ENCODE measurements around the gene HTT. TPM values are rescaled to one million over a fixed set of nuclear protein-coding genes. Genes with fewer than 3 reads are reported as not detected.

Gene HTT
- total and polyA plus RNA-seq, 2 of the 13 experiments (the other 11 are each of a cell fraction or from before 2014, with no cell fraction given): 17.5 to 19.5 TPM

DNA sequence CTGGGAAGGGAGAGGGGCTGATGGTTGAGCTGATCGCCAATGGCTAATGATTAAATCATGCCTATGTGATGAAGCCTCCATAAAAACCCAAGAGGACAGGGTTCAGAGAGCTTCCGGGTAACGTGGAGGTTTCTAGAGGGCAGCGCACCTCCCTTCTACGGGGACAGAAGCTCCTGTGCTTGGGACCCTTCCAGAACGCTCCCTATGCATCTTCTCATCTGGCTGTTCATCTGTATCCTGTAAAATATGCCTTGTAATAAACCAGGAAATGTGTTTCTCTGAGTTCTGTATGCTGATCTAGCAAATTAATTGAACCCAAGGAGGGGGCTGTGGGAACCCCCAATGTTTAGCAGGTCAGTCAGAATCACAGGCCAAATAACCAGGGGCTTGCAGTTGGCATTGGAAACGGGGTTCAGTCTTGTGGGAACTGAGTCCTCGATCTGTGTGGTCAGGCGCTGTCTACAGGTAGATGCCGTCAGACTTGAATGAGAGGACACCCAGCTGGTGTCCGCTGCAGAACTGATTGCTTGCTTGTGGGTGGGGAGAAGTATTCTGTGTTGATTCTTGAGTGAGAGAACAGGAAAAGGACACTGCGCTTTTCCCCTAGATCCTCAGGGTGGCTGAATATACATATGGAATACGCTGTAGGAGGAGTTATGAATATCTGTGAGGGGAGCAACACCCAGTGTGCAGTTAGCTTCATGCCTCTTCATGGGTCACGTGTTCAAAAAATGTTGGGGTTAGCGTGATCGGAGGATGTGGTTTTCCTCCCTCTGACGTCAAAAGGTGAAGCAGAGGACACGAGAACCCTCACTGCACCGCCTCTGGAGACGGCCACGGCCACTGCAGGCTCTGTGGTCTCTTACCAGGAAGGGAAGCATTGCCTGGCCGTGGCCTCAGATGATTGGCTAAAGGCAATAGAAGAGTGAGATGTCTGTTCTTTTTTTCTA is 29.3 kb upstream of the HTT start (continued):
- TF ChIP-seq, protein P1, sequence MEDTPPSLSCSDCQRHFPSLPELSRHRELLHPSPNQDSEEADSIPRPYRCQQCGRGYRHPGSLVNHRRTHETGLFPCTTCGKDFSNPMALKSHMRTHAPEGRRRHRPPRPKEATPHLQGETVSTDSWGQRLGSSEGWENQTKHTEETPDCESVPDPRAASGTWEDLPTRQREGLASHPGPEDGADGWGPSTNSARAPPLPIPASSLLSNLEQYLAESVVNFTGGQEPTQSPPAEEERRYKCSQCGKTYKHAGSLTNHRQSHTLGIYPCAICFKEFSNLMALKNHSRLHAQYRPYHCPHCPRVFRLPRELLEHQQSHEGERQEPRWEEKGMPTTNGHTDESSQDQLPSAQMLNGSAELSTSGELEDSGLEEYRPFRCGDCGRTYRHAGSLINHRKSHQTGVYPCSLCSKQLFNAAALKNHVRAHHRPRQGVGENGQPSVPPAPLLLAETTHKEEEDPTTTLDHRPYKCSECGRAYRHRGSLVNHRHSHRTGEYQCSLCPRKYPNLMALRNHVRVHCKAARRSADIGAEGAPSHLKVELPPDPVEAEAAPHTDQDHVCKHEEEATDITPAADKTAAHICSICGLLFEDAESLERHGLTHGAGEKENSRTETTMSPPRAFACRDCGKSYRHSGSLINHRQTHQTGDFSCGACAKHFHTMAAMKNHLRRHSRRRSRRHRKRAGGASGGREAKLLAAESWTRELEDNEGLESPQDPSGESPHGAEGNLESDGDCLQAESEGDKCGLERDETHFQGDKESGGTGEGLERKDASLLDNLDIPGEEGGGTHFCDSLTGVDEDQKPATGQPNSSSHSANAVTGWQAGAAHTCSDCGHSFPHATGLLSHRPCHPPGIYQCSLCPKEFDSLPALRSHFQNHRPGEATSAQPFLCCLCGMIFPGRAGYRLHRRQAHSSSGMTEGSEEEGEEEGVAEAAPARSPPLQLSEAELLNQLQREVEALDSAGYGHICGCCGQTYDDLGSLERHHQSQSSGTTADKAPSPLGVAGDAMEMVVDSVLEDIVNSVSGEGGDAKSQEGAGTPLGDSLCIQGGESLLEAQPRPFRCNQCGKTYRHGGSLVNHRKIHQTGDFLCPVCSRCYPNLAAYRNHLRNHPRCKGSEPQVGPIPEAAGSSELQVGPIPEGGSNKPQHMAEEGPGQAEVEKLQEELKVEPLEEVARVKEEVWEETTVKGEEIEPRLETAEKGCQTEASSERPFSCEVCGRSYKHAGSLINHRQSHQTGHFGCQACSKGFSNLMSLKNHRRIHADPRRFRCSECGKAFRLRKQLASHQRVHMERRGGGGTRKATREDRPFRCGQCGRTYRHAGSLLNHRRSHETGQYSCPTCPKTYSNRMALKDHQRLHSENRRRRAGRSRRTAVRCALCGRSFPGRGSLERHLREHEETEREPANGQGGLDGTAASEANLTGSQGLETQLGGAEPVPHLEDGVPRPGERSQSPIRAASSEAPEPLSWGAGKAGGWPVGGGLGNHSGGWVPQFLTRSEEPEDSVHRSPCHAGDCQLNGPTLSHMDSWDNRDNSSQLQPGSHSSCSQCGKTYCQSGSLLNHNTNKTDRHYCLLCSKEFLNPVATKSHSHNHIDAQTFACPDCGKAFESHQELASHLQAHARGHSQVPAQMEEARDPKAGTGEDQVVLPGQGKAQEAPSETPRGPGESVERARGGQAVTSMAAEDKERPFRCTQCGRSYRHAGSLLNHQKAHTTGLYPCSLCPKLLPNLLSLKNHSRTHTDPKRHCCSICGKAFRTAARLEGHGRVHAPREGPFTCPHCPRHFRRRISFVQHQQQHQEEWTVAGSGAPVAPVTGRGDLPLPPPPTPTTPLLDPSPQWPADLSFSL (CRISPR knock-in tag; IDR thresholded peaks at IDR 0.05): no peak
- TF ChIP-seq MBD4 (IDR thresholded peaks at IDR 0.05; ENCODE audit: borderline replicate concordance, low read length) (no peak), ZNF33B (CRISPR knock-in tag; IDR thresholded peaks at IDR 0.05) (no peak), CENPT (CRISPR knock-in tag; IDR thresholded peaks at IDR 0.05; ENCODE audit: low read depth) (no peak), RXRA (CRISPR knock-in tag; IDR thresholded peaks at IDR 0.05) (peak; percentile 70; the same call in 1 of the 2 replicates), PAX8 (CRISPR knock-in tag; IDR thresholded peaks at IDR 0.05; ENCODE audit: borderline replicate concordance) (no peak), RAD51 (IDR thresholded peaks at IDR 0.05; ENCODE audit: borderline replicate concordance) (peak; percentile 56; the same call in 1 of the 2 replicates), SNAI1 (CRISPR knock-in tag; IDR thresholded peaks at IDR 0.05; ENCODE audit: borderline replicate concordance) (no peak), CREB1 (IDR thresholded peaks at IDR 0.05) (peak; percentile 60), CREB1 (CRISPR knock-in tag; IDR thresholded peaks at IDR 0.05) (no peak), ZNF256 (CRISPR knock-in tag; conservative IDR thresholded peaks at IDR 0.05) (no peak), ASH2L (IDR thresholded peaks at IDR 0.05; ENCODE audit: insufficient read length, low read depth, low read length) (no peak), ZSCAN30 (CRISPR knock-in tag; IDR thresholded peaks at IDR 0.05) (no peak), ZNF33A (CRISPR knock-in tag; IDR thresholded peaks at IDR 0.05; ENCODE audit: borderline replicate concordance) (no peak), ZNF670 (CRISPR knock-in tag; IDR thresholded peaks at IDR 0.05; ENCODE audit: borderline replicate concordance) (peak; percentile 96), ZNF326 (CRISPR knock-in tag; IDR thresholded peaks at IDR 0.05; ENCODE audit: borderline replicate concordance) (no peak), NBN (conservative IDR thresholded peaks at IDR 0.05) (no peak), SYNCRIP (IDR thresholded peaks at IDR 0.05; ENCODE audit: insufficient read depth, low read depth, low read length) (no peak)
- TF ChIP-seq, protein P2, sequence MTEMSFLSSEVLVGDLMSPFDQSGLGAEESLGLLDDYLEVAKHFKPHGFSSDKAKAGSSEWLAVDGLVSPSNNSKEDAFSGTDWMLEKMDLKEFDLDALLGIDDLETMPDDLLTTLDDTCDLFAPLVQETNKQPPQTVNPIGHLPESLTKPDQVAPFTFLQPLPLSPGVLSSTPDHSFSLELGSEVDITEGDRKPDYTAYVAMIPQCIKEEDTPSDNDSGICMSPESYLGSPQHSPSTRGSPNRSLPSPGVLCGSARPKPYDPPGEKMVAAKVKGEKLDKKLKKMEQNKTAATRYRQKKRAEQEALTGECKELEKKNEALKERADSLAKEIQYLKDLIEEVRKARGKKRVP (CRISPR knock-in tag; IDR thresholded peaks at IDR 0.05): no peak

Data from HepG2 (cell line).